Neural cell (in vitro differentiated cells): ENCODE measurements around the gene RRN3.
"Not testable (repeated sequence)": the region's sequence is repeated elsewhere in the genome, so short reads cannot be mapped to it uniquely, and the experiment has no call there.

Experiments
- EP300 ChIP-seq: fragments of 450-650 bp; conservative IDR thresholded peaks from 2 replicates; pipeline ENCODE4 v1.6.1; 2014; ENCODE audit warnings: antibody characterized with exemption, mild to moderate bottlenecking, moderate library complexity; ENCODE audit not compliant: poor library complexity, severe bottlenecking
- EZH2 ChIP-seq: fragments of 200-600, 300-800 bp; shearing (Covaris generic), sonication (generic); IDR thresholded peaks from 2 replicates; pipeline ENCODE4 v1.6.1; 2014; ENCODE audit warnings: antibody characterized with exemption, low read length, borderline replicate concordance, mild to moderate bottlenecking; ENCODE audit not compliant: insufficient read depth, poor library complexity, severe bottlenecking
- POLR2AphosphoS5 ChIP-seq: IDR thresholded peaks from 2 replicates; pipeline ENCODE4 v1.6.1; 2012
- RAD21 ChIP-seq: fragments of 450-650 bp; conservative IDR thresholded peaks from 2 replicates; pipeline ENCODE4 v1.6.1; 2014; ENCODE audit warnings: antibody characterized with exemption, mild to moderate bottlenecking, moderate library complexity
- SMC3 ChIP-seq: fragments of 450-650 bp; conservative IDR thresholded peaks from 2 replicates; pipeline ENCODE4 v1.6.1; 2014; ENCODE audit warnings: antibody characterized with exemption, mild to moderate bottlenecking, moderate library complexity; ENCODE audit not compliant: poor library complexity
- TF ChIP-seq, protein P1 (sequence below): fragments of 450-650 bp; IDR thresholded peaks from 2 replicates; pipeline ENCODE4 v1.5.1; 2014; ENCODE audit warnings: antibody characterized with exemption, mild to moderate bottlenecking, moderate library complexity; ENCODE audit not compliant: poor library complexity, severe bottlenecking
- TF ChIP-seq, protein P2 (sequence below): IDR thresholded peaks from 2 replicates; pipeline ENCODE4 v1.6.1; 2012; ENCODE audit warnings: borderline replicate concordance

DNA sequence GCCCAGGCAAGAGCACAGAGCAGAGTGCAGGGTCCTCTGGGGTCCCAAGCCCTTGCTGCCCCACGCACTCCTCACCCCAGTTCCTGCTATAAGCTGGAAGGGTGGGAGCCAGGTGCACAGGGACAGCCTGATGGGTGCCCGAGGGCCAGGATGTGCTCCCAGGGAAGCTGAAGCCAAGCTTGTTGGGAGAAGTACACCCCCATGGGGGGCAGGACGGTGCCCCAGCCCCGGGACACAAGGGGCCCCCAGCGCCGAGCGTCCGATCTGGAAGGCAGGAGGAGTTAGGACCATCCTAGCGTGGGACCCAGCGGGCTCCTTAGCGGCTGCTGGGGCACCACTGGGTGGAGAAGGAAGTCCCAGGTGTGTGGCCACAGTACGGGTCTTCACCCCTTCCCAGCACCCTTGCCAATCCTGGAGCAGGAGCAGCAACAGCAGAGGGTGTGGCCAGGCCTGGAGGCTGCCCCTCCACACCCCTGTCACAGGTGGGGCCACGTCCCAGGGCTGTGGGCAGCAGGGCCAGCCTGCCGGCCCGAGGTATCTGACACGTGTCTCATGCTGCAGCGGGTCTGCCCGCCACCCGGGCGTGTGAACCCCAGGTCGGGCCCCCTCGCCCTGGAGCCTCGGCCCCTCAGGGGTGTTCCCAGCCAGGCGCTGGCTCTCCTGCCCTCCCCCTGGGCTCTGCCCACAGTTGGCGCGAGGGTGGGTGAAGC is 49.0 kb upstream of the RRN3 start:
- TF ChIP-seq, protein P1, sequence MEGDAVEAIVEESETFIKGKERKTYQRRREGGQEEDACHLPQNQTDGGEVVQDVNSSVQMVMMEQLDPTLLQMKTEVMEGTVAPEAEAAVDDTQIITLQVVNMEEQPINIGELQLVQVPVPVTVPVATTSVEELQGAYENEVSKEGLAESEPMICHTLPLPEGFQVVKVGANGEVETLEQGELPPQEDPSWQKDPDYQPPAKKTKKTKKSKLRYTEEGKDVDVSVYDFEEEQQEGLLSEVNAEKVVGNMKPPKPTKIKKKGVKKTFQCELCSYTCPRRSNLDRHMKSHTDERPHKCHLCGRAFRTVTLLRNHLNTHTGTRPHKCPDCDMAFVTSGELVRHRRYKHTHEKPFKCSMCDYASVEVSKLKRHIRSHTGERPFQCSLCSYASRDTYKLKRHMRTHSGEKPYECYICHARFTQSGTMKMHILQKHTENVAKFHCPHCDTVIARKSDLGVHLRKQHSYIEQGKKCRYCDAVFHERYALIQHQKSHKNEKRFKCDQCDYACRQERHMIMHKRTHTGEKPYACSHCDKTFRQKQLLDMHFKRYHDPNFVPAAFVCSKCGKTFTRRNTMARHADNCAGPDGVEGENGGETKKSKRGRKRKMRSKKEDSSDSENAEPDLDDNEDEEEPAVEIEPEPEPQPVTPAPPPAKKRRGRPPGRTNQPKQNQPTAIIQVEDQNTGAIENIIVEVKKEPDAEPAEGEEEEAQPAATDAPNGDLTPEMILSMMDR: not testable (repeated sequence)
- not testable (repeated sequence) for TF ChIP-seq EZH2, SMC3, POLR2AphosphoS5, RAD21, EP300
- TF ChIP-seq, protein P2, sequence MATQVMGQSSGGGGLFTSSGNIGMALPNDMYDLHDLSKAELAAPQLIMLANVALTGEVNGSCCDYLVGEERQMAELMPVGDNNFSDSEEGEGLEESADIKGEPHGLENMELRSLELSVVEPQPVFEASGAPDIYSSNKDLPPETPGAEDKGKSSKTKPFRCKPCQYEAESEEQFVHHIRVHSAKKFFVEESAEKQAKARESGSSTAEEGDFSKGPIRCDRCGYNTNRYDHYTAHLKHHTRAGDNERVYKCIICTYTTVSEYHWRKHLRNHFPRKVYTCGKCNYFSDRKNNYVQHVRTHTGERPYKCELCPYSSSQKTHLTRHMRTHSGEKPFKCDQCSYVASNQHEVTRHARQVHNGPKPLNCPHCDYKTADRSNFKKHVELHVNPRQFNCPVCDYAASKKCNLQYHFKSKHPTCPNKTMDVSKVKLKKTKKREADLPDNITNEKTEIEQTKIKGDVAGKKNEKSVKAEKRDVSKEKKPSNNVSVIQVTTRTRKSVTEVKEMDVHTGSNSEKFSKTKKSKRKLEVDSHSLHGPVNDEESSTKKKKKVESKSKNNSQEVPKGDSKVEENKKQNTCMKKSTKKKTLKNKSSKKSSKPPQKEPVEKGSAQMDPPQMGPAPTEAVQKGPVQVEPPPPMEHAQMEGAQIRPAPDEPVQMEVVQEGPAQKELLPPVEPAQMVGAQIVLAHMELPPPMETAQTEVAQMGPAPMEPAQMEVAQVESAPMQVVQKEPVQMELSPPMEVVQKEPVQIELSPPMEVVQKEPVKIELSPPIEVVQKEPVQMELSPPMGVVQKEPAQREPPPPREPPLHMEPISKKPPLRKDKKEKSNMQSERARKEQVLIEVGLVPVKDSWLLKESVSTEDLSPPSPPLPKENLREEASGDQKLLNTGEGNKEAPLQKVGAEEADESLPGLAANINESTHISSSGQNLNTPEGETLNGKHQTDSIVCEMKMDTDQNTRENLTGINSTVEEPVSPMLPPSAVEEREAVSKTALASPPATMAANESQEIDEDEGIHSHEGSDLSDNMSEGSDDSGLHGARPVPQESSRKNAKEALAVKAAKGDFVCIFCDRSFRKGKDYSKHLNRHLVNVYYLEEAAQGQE: not testable (repeated sequence)
